K562 (cell line): Measurements from ENCODE around the gene WNT11.

Experiments used
- ARID1B ChIP-seq: fragments of 450-650 bp; IDR thresholded peaks from 2 replicates; pipeline ENCODE4 v1.6.1; 2016; ENCODE audit warnings: antibody characterized with exemption, mild to moderate bottlenecking, inconsistent platforms
- CTCF ChIP-seq, 3 experiments: IDR thresholded peaks in 2 of 3; conservative IDR thresholded peaks in 1 of 3; 2 replicates each; pipeline ENCODE4 v1.5.1; 2011 to 2012; ENCODE audit warnings: low read length in 3 of 3, mild to moderate bottlenecking in 3 of 3, control low read depth in 2 of 3, improper control_type of control experiment in 1 of 3, inconsistent platforms in 1 of 3, low read depth in 1 of 3, mixed read lengths in 1 of 3, moderate library complexity in 1 of 3; ENCODE audit not compliant: insufficient read depth in 2 of 3
- NFATC3 ChIP-seq: fragments of 450-650 bp; IDR thresholded peaks from 2 replicates; pipeline ENCODE4 v1.6.1; 2017; ENCODE audit warnings: mild to moderate bottlenecking
- RAD21 ChIP-seq, 2 experiments: fragments of 250-450 bp in 1 of 2; fragments of 450-650 bp in 1 of 2; sonication (Bioruptor Pico) in 1 of 2; formaldehyde crosslinking in 1 of 2; IDR thresholded peaks in 1 of 2; conservative IDR thresholded peaks in 1 of 2; 2 replicates each; pipeline versions ENCODE4 v1.4.0 to v1.8.0; 2020 to 2022; ENCODE audit warnings: mild to moderate bottlenecking in 2 of 2, moderate library complexity in 1 of 2
- ZKSCAN1 ChIP-seq: fragments of 150-350 bp; IDR thresholded peaks from 2 replicates; pipeline ENCODE4 v1.6.1; 2016; ENCODE audit warnings: low read depth, low read length

GRCh38 chr11:76197941-76198640 lies 8.2 kb downstream of the WNT11 start:
- TF ChIP-seq ARID1B (no peak), CTCF (IDR thresholded peaks at IDR 0.05 in 2 of 3, conservative IDR thresholded peaks at IDR 0.05 in 1 of 3; ENCODE audit: insufficient read depth in 2 of 3, low read depth in 1 of 3, low read length in 3 of 3) (no peak), ZKSCAN1 (no peak), RAD21 (CRISPR knock-in tag; conservative IDR thresholded peaks at IDR 0.05 in 1 of 2, IDR thresholded peaks at IDR 0.05 in 1 of 2) (no peak), NFATC3 (no peak)
